SK-N-SH treated with all-trans-retinoic acid at 6 μM for 48 hours (cell line): ENCODE results near the gene F7.

Experiments
- CREB5 ChIP-seq: fragments of 250-450 bp; sonication (Bioruptor Pico); IDR thresholded peaks from 2 replicates; pipeline ENCODE4 v1.5.1; 2020; ENCODE audit warnings: low read depth, mild to moderate bottlenecking, moderate library complexity
- PATZ1 ChIP-seq: fragments of 250-450 bp; sonication (Bioruptor Pico); IDR thresholded peaks from 2 replicates; pipeline ENCODE4 v1.8.0; 2020; ENCODE audit warnings: mild to moderate bottlenecking, moderate library complexity, borderline replicate concordance
- SNAI2 ChIP-seq: fragments of 250-450 bp; sonication (Bioruptor Pico); IDR thresholded peaks from 2 replicates; pipeline ENCODE4 v1.5.0; 2020; ENCODE audit warnings: mild to moderate bottlenecking, moderate library complexity
- ZNF8 ChIP-seq: fragments of 450-650 bp; formaldehyde crosslinking; IDR thresholded peaks from 2 replicates; pipeline ENCODE4 v1.5.0; 2020; ENCODE audit warnings: mild to moderate bottlenecking, moderate library complexity

- TF ChIP-seq CREB5 (CRISPR knock-in tag) (no peak), SNAI2 (CRISPR knock-in tag) (no peak), ZNF8 (CRISPR knock-in tag) (no peak), PATZ1 (CRISPR knock-in tag) (no peak)
These were observed 2.9 kb upstream of the F7 start for GRCh38 chr13:113102727-113103126.
